ENCODE measurements around the gene HIVEP3.

GRCh38 chr1:41675401-41675800, 243.3 kb downstream of the HIVEP3 start:
- TF ChIP-seq SOX15 (CRISPR knock-in tag; IDR thresholded peaks at IDR 0.05): no peak
- no peak for TF ChIP-seq NR1H2 (CRISPR knock-in tag; IDR thresholded peaks at IDR 0.05)
- no peak for TF ChIP-seq NFYB (CRISPR knock-in tag; conservative IDR thresholded peaks at IDR 0.05; ENCODE audit: low read depth)
- TF ChIP-seq TP53 (CRISPR knock-in tag; IDR thresholded peaks at IDR 0.05): no peak
- TF ChIP-seq CTCF (IDR thresholded peaks at IDR 0.05): no peak
- no peak for TF ChIP-seq ZNF138 (CRISPR knock-in tag; conservative IDR thresholded peaks at IDR 0.05)
- no peak for TF ChIP-seq ZNF423 (CRISPR knock-in tag; IDR thresholded peaks at IDR 0.05)
- TF ChIP-seq, protein P1, sequence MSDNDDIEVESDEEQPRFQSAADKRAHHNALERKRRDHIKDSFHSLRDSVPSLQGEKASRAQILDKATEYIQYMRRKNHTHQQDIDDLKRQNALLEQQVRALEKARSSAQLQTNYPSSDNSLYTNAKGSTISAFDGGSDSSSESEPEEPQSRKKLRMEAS (CRISPR knock-in tag; IDR thresholded peaks at IDR 0.05): no peak
- TF ChIP-seq SP1 (CRISPR knock-in tag; conservative IDR thresholded peaks at IDR 0.05): no peak
- no peak for TF ChIP-seq E2F4 (CRISPR knock-in tag; IDR thresholded peaks at IDR 0.05; ENCODE audit: borderline replicate concordance, low read depth)
- TF ChIP-seq, protein P2, sequence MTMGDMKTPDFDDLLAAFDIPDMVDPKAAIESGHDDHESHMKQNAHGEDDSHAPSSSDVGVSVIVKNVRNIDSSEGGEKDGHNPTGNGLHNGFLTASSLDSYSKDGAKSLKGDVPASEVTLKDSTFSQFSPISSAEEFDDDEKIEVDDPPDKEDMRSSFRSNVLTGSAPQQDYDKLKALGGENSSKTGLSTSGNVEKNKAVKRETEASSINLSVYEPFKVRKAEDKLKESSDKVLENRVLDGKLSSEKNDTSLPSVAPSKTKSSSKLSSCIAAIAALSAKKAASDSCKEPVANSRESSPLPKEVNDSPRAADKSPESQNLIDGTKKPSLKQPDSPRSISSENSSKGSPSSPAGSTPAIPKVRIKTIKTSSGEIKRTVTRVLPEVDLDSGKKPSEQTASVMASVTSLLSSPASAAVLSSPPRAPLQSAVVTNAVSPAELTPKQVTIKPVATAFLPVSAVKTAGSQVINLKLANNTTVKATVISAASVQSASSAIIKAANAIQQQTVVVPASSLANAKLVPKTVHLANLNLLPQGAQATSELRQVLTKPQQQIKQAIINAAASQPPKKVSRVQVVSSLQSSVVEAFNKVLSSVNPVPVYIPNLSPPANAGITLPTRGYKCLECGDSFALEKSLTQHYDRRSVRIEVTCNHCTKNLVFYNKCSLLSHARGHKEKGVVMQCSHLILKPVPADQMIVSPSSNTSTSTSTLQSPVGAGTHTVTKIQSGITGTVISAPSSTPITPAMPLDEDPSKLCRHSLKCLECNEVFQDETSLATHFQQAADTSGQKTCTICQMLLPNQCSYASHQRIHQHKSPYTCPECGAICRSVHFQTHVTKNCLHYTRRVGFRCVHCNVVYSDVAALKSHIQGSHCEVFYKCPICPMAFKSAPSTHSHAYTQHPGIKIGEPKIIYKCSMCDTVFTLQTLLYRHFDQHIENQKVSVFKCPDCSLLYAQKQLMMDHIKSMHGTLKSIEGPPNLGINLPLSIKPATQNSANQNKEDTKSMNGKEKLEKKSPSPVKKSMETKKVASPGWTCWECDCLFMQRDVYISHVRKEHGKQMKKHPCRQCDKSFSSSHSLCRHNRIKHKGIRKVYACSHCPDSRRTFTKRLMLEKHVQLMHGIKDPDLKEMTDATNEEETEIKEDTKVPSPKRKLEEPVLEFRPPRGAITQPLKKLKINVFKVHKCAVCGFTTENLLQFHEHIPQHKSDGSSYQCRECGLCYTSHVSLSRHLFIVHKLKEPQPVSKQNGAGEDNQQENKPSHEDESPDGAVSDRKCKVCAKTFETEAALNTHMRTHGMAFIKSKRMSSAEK (CRISPR knock-in tag; IDR thresholded peaks at IDR 0.05; ENCODE audit: borderline replicate concordance): no peak
- no peak for TF ChIP-seq CBFB (CRISPR knock-in tag; IDR thresholded peaks at IDR 0.05; ENCODE audit: low read depth)
- TF ChIP-seq ESRRA (CRISPR knock-in tag; IDR thresholded peaks at IDR 0.05; ENCODE audit: borderline replicate concordance): no peak

All from WTC11 (cell line).